ENCODE data around the gene CXXC4.

CXXC4 gene

GRCh38 chr4:104424475-104424941 is 70.2 kb downstream of the CXXC4 start:
- in situ Hi-C loops (cut with HindIII; ENCODE audit: low sequenced_read_pairs): no loop called here

DNA sequence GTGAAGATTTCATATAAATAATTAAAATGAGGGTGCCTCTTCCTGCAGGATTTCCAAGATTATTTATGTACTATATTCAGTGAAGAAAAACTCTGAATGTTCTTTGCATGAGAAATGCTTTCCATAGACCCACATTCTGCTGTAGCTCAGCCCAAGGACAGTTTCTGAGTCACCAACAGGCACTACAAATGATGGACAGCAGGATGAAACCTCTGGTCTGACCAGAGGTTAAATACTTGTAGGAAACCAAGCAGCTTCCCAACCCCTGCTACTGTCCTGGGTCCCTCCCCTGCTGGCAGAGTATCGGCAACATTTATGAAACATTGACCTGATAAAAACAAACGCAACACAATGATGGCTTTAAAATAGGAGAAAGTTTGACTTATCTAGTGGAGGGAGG is 73.1 kb downstream of the CXXC4 start:
- in situ Hi-C loops (cut with HindIII; ENCODE audit: low sequenced_read_pairs): no loop called here

DNA sequence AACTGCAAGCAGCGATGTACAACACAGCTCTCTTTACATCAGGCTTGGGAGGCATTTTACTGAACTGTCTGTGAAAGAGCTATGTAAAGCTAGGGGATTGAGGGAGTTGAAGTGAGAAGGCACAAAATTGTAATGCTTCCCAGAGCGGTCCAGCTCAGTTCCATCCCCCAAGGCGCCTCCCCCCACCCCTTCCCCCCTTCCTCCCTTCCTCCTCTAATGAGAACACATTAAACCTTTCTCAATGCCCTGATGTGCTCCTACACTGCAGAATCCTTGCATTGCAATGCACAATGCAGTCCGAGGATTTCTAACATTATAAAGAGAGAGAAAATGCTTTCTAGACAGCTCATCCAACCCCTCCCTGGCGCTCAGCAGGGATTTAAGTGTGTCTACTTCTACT is 73.9 kb downstream of the CXXC4 start:
- in situ Hi-C loops (cut with HindIII; ENCODE audit: low sequenced_read_pairs): no loop called here

Measured in endothelial cell of hepatic sinusoid (primary cell).